ENCODE results near the gene MBNL3.

Gene MBNL3, protein sequence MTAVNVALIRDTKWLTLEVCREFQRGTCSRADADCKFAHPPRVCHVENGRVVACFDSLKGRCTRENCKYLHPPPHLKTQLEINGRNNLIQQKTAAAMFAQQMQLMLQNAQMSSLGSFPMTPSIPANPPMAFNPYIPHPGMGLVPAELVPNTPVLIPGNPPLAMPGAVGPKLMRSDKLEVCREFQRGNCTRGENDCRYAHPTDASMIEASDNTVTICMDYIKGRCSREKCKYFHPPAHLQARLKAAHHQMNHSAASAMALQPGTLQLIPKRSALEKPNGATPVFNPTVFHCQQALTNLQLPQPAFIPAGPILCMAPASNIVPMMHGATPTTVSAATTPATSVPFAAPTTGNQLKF

GRCh38 chrX:132488819-132489577, at the start of gene MBNL3:
TSS of gene MBNL3 (minus strand) at chrX:132489038. CDS start at chrX:132439611, 49,427 bp downstream.
- peak; percentile 39 for DNase-seq

- no peak for DNase-seq
Measured at GRCh38 chrX:132533409-132533808, 44.6 kb upstream of the MBNL3 start.

GRCh38 chrX:132532913-132533312, 44.1 kb upstream of the MBNL3 start:
- DNase-seq, result no peak

DNA sequence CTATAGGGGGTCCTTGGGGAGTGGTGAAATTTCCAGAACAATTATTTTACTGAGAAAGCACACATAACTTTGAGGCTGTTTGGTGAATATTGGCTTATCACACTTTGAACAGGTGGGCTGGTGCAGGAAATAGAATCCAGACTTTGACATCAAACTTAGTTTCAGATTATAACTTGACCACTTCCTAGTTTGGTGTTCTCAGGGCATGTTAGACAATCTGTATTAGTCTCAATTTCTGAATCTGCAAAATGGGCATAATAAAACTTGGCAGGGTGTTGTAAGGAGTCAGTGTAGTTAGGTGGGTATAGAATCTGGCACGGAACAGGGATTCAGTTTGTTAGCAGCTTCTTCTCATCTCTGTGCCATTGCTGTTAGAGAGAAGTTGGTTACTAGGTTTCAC, 43.3 kb upstream of the MBNL3 start:
- DNase-seq, result no peak

GRCh38 chrX:132520792-132521191, 32.0 kb upstream of the MBNL3 start:
- DNase-seq, result no peak

DNA sequence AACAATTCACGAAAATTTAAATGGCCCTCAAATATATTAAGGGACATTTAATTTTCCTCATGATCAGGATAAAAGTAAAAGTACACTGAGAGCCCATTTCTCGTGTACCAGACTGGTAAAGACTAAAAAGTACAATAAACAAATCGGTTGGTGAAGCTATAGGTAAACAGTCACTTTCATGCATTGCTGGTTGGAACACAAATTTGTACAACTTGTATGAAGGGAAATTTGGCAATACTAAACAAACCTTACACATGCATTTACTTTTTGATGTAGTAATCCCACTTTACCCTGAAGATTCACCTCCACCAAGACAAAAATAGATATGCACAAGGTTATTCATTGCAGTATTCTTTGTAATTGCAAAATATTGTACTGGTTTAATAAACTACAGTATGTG, 31.4 kb upstream of the MBNL3 start:
- DNase-seq, result no peak

DNA sequence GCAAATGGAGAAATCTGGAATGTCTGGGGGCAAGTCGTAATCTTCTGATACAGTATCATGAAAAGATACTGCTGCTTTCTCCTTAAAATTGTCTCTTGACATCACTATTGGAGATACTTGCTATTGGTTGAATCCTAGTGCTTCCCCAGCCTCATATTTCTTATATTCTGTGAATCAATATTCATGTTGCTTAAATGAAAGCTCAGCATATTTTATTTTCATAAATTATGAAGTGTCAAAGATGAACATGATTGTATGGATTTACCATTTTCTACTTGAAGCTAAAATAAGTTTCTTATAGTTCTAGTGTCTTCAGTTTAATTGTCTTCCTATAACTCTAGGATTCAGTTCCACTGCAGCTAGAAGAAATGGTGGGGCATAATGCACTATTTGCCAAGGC, 29.6 kb upstream of the MBNL3 start:
- no peak for DNase-seq

- no peak for DNase-seq
Measured at GRCh38 chrX:132508834-132509233, 20.0 kb upstream of the MBNL3 start.

DNA sequence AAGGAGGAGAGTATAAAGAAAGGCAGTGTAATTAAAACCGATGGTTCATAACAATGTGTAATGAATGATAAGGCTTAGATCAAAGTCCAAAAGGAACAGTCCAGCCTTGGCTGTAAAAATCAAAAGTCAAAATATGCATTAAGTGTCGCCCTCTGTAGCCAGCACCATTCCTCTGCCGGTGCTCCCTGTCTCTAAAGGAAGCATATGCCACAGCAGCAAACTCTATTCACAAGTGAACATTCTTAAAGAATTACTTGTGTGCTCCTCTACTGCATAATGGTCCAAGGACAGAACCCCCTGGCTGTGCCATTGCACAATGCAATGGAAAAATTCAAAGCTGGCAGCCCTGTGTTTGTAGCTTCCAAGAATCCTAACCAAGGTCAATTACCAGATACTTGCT, 16.3 kb upstream of the MBNL3 start:
- no peak for DNase-seq

- no peak for DNase-seq
Measured at GRCh38 chrX:132504417-132504816, 15.6 kb upstream of the MBNL3 start.

GRCh38 chrX:132501606-132502005, 12.8 kb upstream of the MBNL3 start:
- DNase-seq, result no peak

- no peak for DNase-seq
Measured at GRCh38 chrX:132497432-132497831, 8.6 kb upstream of the MBNL3 start.

DNA sequence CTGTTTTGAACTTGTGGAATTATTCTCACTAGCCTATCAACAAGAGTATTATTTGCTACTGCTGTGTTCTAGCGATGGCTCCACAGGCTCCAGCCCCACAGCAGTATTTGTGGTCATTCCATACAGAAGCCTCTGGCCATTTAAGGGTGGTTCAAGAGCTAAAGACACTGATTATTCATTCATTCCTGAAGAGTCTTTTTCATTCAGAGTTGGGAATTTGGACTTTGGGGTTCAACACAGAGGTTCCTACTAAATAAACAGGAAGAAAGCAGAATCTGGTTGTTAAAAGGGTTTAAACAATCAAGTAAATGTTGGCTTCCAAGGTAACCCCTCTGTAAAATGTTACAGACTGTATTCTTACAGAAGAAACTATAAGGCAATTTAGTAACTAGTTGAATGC, 4.3 kb upstream of the MBNL3 start:
- no peak for DNase-seq

- DNase-seq, result no peak
Measured at GRCh38 chrX:132491191-132491590, 2.4 kb upstream of the MBNL3 start.

GRCh38 chrX:132489578-132490419, 961 bp upstream of the MBNL3 start:
- DNase-seq, result no peak

DNA sequence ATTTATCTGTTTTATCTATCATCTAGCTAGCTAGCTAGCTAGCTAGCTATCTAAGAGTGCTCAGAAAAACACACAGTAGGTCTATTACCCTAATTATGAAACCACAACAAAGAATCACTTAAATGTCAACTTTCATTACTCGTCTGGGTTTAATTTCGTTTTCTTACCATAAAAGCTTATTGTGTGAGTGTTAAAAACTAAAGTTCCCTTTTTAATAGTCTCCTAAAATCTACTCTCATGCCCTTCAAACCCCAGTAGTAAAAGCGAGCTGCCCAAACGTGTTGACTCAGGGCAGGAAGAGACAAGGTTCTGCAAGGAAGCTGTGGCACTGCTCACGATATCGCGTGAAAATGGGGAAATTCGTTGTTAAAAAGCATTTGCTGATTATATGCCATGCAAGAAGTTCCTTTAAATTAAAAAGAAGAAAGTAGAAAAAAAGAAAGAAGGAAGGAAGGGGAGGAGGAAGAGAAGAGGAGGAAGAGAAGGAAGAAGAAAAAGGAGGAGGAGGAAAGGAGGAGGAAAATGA, 595 bp downstream of the MBNL3 start:
- no peak for DNase-seq

- no peak for DNase-seq
Measured at GRCh38 chrX:132486599-132487178, 2.1 kb downstream of the MBNL3 start.

GRCh38 chrX:132483951-132484350, 4.9 kb downstream of the MBNL3 start:
- DNase-seq, result no peak

- no peak for DNase-seq
Measured at GRCh38 chrX:132483488-132483887, 5.3 kb downstream of the MBNL3 start.

GRCh38 chrX:132482632-132483031, 6.2 kb downstream of the MBNL3 start:
- no peak for DNase-seq

GRCh38 chrX:132481449-132481848, 7.4 kb downstream of the MBNL3 start:
- no peak for DNase-seq

GRCh38 chrX:132480581-132481203, 8.1 kb downstream of the MBNL3 start:
- DNase-seq, result peak; percentile 32

Data from DMS79 (cell line).